Renal cortical epithelial cell (primary cell): ENCODE results near the gene GMPS. TPM values are rescaled to one million over a fixed set of nuclear protein-coding genes. Genes with fewer than 3 reads are reported as not detected.

ENCODE experiments used
- total RNA-seq: library from RNA; depleted of rRNA; stranded (reverse); fragments of >200 nt; gene quantifications from 2 replicates; pipeline ENCODE4 v1.2.3, GENCODE V29; 2014

The GMPS gene
- total RNA-seq, 1 donor from 2014 or later = 74.8 TPM

Other genes with a start within 250 kb of the GMPS start
- gene PLCH1, start 125.6 kb upstream of the GMPS start, total RNA-seq = 1.7 and 2.8 TPM in 2 replicates
- 5.4 and 6.0 TPM in 2 replicates for gene C3orf33, start 64.4 kb upstream of the GMPS start, total RNA-seq
- 50.5 and 55.8 TPM in 2 replicates for gene SLC33A1, start 16.2 kb upstream of the GMPS start, total RNA-seq
- gene KCNAB1, start 249.9 kb downstream of the GMPS start, total RNA-seq = under 0.01 TPM in 1 of 2 replicates, not detected in the other